ENCODE data around the gene SHANK3.
A peak's percentile ranks its signal among the peaks of the same experiment; 100 is the strongest.
"Not testable (repeated sequence)": the region's sequence is repeated elsewhere in the genome, so short reads cannot be mapped to it uniquely, and the experiment has no call there.

The SHANK3 gene
- 0 to 1.4 (median 0.18) reads per million in 4 experiments for total RNA-seq

DNA sequence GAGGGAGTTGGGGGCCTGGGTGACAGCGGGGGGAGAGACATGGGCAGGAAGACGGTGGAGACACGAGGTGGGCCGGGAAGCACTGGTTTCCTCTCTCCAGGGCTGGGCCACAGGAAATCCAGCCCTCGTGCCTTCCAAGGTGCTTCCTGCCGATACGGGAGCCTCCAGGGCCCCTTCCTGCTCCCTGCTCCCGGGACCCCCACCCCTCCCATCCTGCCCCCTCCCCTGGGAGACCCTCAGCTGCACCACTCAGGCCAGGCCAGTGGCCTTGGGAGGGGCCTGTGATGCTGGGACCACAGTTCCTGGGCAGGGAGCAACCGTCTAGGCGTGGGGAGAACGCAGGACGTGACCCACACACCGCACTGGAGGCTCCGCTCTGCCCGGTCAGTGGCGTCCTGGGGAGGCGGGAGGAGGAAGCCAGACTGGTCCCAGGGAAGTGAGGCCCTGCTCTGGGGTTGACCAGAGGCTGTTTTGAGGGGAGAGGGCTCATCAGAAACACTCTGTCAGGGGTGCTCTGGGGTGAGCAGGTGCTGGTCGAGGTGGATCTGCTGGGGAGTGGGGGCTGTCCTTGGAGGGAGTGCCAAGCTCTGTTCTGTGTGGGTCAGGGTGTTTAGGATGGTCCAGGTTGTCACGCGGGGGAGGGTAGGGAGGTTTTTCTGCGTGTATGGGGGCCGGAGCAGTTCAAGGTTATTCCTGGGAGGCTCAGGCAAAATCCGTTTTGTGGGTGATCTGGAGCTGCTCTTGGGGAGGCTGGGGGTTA is at the start of gene SHANK3:
SHANK3 (plus strand) TSS at position 353 of the 760 bp plus-strand sequence.
- no peak for DNase-seq

DNA sequence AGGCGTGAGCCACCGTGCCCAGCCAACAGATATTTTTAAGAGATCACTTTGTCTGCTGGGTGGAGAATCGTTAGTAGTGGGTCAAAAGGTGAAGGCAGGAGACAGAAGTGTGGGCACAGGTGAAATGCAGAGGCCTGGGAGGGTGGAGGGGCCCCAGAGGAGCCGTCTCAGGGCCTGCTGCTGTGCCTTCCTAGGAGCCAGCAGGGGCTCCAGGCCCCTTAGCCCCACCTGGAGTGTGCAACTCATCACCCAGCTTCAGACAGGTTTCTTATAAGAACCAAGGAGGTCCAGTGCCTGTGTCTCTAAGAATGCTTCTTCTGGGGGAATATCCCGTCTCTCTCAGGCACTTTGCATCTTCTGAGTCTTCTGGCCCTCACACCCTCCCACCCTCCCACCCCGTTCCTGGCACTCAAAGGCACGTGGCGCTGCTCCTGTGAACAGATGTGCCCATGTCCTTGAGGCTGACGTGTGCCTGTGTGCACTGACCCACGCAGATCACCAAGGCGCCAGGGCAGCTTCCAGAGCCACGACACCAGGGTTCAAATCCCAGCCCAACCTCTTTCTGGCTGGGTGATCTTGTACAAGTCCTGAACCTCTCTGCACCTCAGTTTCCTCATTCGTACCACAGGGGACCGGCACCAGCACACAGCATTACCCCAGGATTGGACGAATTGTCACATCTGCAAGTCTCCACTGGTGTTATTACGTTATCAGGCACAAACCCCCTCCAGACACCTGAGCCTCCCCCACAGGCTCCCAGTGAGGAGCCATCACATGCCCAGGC is 48.1 kb upstream of the SHANK3 start:
- DNase-seq: no peak

DNA sequence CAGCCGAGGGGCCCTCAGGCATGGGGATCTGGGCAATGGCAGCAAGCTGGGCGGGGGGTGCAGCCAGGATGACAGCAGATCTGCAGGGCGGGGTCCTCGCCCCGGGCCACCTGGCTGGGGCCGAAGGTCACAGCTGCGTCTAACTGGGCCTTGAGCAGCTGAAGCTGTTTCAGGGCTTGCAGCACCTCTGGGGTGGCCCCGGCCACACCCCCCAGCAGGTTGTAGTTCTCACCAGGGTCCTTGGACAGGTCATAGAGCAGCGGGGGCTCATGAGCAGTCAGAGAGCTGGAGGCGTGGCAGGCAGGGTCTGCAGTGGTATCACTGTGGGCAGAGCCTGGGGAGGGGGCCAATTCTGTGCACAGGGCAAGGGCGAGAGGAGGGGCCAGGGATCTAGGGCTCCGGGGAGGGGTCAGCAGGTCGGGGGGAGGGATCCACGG is 47.5 kb upstream of the SHANK3 start:
- DNase-seq: no peak

DNA sequence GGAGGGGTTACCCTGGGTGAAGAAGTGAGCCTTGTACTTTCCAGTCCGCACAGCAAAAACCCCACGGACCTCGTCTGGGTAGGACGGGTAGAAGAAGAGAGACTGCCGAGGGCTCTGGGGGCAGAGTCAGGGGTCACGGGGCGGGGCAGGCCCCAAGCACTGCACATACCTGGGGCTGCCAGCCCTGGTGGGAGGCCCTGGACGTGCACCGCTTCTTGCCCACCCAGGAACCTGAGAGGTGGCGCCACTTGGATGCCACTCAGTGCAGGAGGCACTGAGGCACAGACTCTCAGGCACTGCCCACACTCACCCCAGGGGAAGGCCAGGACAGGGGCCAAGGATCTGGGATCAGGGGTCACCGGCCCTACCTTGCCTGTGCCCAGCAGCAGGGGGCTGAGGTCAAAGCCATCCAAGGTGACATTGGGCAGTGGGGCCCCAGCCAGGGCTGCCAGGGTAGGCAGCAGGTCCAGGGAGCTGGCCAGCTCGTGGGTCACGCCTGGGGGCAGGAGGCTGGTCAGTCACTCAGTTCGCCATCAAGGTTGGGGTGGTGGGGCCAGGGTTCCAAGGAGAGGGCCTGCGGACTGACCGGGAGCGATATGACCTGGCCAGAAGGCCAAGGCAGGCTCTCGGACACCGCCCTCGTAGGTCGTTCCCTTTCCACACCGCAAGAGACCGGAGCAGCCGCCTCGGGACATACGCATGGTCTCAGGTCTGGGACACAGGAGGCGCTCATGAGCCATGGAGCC is 46.9 kb upstream of the SHANK3 start:
- DNase-seq: no peak

DNA sequence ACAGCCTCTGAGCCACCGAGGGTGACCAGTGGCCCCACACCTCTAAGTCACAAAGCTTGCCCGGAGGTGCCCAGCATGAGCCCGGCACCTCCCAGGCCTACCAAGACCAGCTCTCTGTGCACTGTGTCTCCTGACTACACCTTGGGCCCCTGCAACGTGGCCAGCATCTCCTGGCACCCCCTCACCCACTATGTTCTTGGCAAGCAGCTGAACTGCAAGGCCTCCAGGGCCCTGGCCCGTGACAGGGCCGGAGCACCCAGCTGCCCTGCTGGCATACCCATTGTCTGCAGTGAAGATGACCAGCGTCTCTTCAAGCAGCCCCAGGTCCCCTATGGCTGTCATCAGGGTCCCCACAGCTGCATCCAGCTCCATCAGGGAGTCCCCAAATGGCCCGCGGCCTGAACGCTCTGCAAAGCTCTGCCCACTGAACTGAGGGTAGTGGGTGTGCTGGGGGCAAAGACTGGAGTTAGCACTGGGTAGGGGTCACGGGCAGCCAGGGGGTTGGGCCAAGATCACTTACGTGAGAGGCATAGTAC is 46.2 kb upstream of the SHANK3 start:
- DNase-seq: no peak

DNA sequence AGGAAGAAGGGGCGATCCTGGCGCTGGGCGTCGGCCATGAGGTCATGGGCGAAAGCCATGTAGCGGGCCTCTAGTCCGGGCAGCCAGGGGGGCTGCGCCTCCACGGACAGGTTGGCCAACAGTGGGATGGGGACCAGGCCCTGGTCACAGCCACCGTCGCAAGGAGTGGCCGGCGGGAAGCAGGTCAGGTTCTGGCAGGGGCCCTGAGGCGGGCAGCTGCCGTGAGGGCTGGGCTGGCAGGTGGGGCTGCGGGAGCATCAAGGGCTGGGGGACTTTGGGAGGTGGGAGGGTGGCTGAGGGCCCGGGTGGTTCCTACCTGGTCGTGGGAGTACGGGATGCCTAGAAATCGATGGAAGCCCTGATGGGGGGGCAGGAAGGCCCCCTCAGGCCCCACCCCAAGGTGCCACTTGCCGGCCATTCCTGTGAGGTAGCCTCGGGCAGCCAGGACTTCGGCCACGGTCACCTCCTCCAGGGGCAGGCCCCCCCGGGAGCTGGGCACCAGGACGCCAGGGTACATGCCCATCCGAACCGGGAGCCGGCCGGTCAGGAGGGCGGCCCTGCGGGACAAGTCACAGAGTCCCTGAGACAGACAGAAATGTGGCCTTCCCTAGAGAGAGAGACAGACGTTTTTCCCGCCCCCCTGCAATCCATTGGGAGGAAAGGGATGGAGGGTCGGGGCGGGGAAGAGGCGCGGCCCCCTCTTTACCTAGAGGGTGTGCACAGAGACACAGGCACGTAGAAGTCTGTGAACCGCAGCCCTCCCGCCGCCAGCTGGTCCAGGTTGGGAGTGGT is 45.6 kb upstream of the SHANK3 start:
- no peak for DNase-seq

DNA sequence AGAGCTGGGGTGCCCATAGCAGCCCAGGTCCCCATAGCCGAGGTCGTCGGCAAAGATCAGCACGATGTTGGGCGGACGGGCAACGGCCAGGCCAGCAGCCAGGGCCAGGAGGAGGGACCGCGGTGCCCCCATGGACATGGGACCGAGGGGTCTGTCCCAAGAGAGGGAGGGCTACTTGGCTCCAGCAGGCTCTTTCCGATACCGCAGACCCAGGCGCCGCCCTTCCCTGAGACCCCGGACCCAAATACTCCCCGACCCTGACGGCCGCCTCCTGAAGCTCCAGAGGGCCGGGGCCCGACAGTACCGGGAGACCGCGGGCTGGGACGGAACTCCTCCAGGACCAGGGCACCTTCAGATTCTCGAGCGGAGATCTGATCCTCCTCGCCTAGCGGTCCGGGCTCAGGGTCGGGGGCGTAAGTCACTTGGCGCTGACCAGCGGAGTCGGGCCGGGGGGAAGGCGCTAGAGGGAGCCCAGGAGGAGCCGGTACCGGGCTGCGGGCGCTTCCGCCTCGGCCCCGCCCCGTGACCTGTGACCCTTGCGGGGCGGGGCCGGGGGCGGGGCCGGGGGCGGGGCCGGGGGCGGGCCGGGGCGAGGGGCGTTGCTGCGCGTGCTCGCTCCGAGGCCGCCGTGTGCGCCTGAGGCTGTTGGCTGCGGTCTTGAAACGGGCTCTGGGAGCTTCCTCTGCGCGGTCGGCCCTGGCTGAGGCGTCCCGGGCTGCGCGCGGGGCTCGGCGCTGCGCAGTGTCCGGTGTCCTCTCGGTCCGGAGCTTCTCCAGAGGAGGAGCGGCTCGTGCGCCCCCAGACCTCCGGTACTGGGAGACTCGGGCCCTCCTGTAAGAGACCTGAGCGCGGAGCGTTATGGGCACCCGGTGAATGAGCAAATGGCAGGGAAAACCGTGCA is 44.7 kb upstream of the SHANK3 start, which contains the start of gene ARSA:
ARSA (minus strand) TSS at position 511 of the 901 bp plus-strand sequence; CDS start at position 138, 373 bp downstream.
- DNase-seq: peak; percentile 71

DNA sequence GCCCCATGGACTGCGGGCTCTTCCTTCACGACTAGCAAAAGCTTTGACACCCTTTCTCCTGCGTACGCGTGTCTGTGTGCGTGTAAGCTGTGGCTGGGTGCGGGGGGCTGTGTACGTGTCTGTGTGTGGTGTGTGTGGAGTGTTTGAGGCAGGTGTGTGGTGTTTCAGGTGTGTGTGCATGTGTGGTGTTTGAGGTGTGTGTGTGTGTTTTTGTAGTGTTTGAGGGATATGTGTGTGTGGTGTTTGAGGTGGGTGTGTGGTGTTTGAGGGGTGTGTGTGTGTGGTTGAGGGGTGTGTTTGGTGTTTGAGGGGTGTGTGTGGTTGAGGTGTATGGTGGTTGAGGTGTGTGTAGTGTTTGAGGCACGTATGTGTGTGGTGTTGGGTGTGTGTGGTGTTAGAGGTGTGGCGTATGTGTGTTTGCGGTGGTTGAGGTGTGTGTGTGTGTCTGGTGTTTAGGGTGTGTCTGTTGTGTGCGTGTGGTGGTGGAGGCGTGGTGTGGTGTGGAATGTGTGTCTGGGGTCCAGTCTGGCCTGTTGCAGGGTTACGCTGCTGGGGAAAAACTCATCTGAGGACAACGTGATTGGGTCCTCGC is 44.0 kb upstream of the SHANK3 start:
- DNase-seq: no peak

DNA sequence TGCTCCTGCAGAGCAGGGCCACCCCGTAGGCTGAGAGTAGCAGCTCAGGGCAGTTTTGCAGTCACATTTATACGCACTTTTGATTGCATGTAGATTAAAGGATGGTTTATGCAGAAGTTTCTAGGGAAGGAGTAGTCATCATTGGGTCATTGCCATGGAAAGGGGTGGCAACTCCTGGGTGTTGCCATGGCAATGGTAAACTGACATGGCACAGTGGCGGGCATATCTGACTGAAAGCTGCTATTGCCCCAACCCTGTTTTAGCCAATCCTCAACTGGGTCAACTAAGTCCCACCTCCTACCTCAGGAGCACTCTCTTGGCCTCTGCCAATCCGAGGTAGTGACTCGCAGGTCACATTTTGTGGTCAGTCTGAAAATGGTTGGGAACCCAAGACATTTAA is 42.2 kb upstream of the SHANK3 start:
- DNase-seq: no peak

DNA sequence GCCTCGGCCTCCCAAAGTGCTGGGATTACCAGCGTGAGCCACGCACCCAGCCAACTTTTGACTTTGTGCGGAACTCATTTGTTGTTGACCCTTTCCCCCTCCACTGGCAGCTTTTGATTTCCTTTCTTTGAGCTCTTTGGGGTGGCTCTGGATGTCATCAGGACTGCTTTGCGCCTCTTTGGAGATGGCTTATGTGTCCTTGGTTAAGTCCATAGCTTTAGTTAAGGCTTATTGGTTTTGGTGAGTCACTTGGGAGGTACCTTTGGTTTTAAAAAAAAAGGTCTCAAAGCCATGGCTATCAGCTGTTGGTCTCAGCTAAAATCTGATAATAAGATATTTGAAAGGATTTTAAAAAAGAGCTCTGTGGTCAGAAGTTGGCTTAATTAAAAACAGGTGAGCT is 39.5 kb upstream of the SHANK3 start:
- no peak for DNase-seq

DNA sequence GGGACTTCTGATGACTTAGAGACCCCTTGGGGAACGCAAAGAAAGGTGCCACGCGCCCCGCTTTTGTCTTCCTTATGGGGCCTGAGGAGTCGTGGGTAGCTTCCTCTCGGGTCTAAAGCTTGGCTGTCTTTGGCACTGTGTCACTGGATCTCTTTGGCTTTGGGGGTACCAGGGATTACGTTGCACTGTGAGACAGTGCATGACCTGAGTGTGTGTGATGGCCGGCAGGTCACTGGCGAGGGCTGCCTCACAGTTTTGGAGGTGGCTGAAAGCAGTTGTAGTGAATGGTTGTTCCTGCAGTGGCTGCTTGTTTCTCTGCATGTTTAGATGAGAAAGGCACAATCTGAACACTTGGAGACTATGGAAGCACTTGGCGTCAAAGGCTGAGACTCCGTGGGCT is 38.9 kb upstream of the SHANK3 start:
- DNase-seq: no peak

DNA sequence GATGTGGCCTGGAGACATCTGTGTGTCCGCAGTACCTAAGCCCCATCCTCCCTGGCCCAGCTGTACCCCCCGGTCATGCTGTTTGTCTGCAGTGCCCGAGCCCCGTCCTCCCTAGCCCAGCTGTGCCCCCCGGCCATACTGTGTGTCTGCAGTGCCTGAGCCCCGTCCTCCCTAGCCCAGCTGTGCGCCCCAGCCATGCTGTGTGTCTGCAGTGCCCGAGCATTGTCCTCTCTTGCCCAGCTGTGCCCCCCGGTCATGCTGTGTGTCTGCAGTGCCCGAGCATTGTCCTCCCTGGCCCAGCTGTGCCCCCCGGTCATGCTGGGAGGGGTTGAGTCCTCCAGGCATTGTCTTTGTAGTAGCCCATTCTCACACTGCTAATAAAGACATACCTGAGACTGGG is 37.0 kb upstream of the SHANK3 start:
- no peak for DNase-seq

DNA sequence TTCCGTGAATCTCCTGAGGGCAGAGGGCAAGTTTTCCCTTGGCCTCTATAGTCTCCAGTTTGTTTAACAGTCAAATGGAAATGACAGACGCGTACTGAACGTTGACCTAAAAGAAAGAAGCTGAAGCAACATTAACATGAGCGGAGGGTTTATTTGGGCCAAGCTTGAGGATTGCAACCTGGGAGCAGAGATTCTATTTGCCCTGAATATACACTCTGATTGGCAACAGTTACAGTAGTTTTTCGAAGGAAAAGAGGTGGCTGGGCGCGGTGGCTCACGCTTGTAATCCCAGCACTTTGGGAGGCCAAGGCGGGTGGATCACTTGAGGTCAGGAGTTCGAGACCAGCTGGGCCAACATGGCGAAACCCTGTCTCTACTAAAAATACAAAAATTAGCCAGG is 32.3 kb upstream of the SHANK3 start:
- not testable (repeated sequence) for DNase-seq

DNA sequence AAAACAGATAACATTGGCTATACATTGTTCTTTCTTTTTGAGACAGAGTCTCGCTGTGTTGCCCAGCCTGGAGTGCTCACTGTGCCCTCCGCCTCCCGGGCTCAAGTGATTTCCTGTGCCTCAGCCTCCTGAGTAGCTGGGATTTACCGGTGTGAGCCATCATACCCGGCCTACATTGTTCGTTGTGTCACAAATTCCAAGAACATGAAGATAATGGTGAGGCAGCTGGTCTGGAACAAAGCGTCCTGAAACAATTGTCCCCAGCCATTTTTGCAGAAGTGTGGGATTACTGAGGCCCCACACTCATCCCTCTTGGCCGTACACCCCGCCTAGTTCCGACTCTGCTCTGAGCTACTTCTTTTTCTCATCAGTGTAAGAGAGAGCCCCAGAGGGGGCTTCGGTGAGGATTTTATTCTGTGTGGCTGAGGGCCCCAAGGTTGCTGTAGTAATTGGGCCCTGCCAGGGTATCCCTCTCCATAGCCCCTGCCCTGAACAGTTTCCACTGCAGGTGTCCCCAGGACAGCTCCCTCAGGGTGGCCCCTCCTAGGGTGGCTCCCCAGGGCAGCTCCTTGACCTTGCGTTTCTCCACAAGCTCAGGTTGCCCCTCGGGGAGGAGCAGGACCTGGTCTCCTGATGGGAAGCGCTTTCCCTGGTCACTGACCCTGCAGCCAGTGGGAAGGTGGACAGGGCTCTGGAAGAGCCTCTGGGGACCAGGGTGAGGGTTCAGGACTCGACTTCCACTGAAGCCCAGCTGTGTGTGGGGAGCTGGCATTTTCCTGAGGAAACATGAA is 31.6 kb upstream of the SHANK3 start:
- DNase-seq: no peak

DNA sequence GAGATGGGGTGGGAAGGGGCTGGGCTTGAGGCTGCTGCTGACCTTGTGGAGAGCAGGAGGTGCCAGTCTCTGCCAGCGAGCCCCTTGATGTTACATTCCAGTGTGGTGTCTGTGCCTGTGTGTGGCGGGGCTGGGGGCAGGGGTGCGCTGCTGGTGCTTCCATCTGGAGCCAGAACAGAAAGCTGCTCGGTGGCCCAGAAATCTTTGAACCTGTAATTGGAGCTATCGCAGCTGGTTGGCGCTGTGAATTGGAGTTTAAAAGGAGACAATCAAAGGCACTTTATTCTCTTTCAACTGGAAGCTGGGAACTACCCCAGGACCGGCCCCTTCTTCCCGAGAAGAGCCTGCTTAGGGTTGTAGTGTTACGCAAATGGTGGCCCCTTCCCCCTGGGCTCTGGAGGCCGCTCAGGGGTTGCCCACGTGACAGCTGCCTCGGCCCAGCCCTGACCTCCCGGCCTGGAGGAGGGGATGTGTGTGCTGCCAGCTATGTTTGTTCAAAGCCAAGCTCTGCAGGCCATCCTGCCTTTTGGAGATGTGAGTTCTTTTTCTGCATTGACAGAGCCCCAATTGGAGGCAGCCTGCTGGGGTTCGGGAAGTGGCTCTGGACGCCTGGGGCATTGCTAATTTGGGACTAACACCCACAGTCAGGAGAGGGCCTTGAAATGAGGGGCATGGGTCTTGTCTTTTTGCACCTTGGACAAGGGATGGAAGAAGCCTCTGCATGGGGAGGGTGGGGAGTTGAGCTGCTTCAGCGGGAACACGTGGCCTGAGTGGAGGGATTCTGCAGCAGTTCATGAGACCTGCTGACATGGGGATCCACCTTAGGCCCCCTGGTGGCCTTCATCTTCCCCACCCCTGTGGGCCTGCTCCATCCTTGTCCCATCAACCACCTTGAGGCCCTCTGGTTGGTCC is 30.7 kb upstream of the SHANK3 start:
- DNase-seq: no peak

DNA sequence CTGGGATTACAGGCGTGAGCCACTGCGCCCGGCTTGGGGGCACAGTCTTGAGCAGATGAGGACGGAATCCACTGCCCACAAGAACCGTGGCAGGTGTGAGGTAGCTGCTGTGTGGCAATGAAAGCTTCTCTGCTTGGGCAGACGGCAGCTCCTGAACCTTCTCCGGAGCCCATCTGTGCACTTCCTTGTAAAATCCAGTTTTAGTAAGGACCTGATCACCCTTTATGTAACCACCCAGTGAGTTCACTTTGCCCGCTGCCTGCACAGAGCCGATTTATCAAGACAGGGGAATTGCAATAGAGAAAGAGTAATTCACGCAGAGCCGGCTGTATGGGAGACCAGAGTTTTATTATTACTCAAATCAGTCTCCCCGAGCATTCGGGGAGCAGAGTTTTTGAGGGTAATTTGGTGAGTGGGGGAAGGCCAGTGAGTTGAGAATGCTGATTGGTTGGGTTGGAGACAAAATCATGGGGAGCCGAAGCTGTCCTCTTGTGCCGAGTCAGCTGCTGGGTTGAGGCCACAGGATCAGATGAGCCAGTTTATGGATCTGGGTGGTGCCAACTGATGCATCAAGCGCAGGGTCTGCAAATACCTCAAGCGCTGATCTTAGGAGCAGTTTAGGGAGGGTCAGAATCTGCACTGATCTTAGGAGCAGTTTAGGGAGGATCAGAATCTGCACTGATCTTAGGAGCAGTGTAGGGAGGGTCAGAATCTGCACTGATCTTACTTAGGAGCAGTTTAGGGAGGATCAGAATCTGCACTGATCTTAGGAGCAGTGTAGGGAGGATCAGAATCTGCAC is 29.4 kb upstream of the SHANK3 start:
- DNase-seq: not testable (repeated sequence)

DNA sequence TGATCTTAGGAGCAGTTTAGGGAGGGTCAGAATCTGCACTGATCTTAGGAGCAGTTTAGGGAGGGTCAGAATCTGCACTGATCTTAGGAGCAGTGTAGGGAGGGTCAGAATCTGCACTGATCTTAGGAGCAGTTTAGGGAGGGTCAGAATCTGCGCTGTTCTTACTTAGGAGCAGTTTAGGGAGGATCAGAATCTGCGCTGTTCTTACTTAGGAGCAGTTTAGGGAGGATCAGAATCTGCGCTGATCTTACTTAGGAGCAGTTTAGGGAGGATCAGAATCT is 28.9 kb upstream of the SHANK3 start:
- DNase-seq: not testable (repeated sequence)

DNA sequence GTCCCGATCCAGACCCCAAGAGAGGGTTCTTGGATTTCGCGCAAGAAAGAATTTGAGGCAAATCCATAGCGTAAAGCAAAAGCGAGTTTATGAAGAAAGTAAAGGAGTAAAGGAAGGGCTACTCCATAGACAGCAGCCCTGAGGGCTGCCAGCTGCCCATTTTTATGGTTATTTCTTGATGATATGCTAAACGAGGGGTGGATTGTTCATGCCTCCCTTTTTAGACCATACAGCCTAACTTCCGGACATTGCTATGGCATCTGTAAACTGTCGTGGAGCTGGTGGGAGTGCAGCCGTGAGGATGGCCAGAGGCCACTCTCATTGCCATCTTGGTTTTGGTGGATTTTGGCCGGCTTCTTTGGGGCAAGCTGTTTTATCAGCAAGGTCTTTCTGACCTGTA is 19.4 kb upstream of the SHANK3 start:
- DNase-seq: no peak

Data from effector CD8-positive, alpha-beta T cell (primary cell).